CD4-positive, alpha-beta T cell treated with Interleukin-10 for 1 hour (primary cell): Measurements from ENCODE around the gene PLA2G10.
"Not testable (repeated sequence)": the region's sequence is repeated elsewhere in the genome, so short reads cannot be mapped to it uniquely, and the experiment has no call there.

ENCODE experiments used
- DNase-seq: peaks from one replicate; pipeline ENCODE4 v3.0.0-alpha.2; 2020

The PLA2G10 gene

GRCh38 chr16:14694129-14694528 lies at the start of gene PLA2G10:
Gene PLA2G10, minus strand, starts transcription at chr16:14694308. Its CDS starts 79 bp downstream, at chr16:14694229.
- not testable (repeated sequence) for DNase-seq

- not testable (repeated sequence) for DNase-seq
These were observed 48.4 kb upstream of the PLA2G10 start, which contains the start of gene NPIPA2 for GRCh38 chr16:14742273-14743128. Gene NPIPA2, plus strand, starts transcription at chr16:14742533. Its CDS starts 5,533 bp downstream, at chr16:14748066.

- DNase-seq = not testable (repeated sequence)
These were observed 47.7 kb upstream of the PLA2G10 start for GRCh38 chr16:14741794-14742193.

- not testable (repeated sequence) for DNase-seq
These were observed 46.8 kb upstream of the PLA2G10 start for GRCh38 chr16:14740832-14741385.

- DNase-seq = not testable (repeated sequence)
These were observed 39.1 kb upstream of the PLA2G10 start for GRCh38 chr16:14733233-14733632.

GRCh38 chr16:14703156-14704011 lies 9.3 kb upstream of the PLA2G10 start, which contains the start of gene NPIPA3:
Gene NPIPA3, plus strand, starts transcription at chr16:14703411. Its CDS starts 5,533 bp downstream, at chr16:14708944.
- DNase-seq = not testable (repeated sequence)

- not testable (repeated sequence) for DNase-seq
These were observed 8.6 kb upstream of the PLA2G10 start for GRCh38 chr16:14702672-14703071.

GRCh38 chr16:14701859-14702258 lies 7.8 kb upstream of the PLA2G10 start:
- not testable (repeated sequence) for DNase-seq

- not testable (repeated sequence) for DNase-seq
These were observed 8.0 kb downstream of the PLA2G10 start for GRCh38 chr16:14685870-14686793.

GRCh38 chr16:14682121-14682520 lies 12.0 kb downstream of the PLA2G10 start:
- DNase-seq = no peak

- no peak for DNase-seq
These were observed 13.0 kb downstream of the PLA2G10 start for GRCh38 chr16:14681115-14681514.

GRCh38 chr16:14680396-14680795 lies 13.7 kb downstream of the PLA2G10 start:
- DNase-seq = not testable (repeated sequence)

- DNase-seq = no peak
These were observed 15.2 kb downstream of the PLA2G10 start for GRCh38 chr16:14678748-14679497.

- DNase-seq = no peak
These were observed 16.5 kb downstream of the PLA2G10 start for GRCh38 chr16:14677627-14678026.

- DNase-seq = no peak
These were observed 17.5 kb downstream of the PLA2G10 start for GRCh38 chr16:14676633-14677032.

- no peak for DNase-seq
These were observed 21.6 kb downstream of the PLA2G10 start for GRCh38 chr16:14672403-14672971.

- DNase-seq = no peak
These were observed 24.3 kb downstream of the PLA2G10 start for GRCh38 chr16:14669776-14670175.

- no peak for DNase-seq
These were observed 25.4 kb downstream of the PLA2G10 start for GRCh38 chr16:14668556-14669223.

- DNase-seq = no peak
These were observed 26.5 kb downstream of the PLA2G10 start for GRCh38 chr16:14667347-14668266.
